DOHH2 (cell line): ENCODE measurements around the gene KRT73.

Experiments used
- H3F3A ChIP-seq: fragments of 200-600 bp; sonication (generic), shearing (Covaris generic); 2 replicates; pipeline ENCODE4 v1.6.0; 2016; ENCODE audit warnings: antibody characterized with exemption, mild to moderate bottlenecking; ENCODE audit not compliant: control insufficient read depth, insufficient read depth
- H3K27ac ChIP-seq: fragments of 200-600 bp; sonication (generic); 2 replicates; pipeline ENCODE4 v1.5.1; 2014; ENCODE audit warnings: low read depth, mild to moderate bottlenecking, low read length, moderate library complexity
- H3K27me3 ChIP-seq: fragments of 200-600 bp; sonication (generic); 2 replicates; pipeline ENCODE4 v1.6.1; 2014; ENCODE audit warnings: mild to moderate bottlenecking, low read length, mixed read lengths; ENCODE audit not compliant: control insufficient read depth
- H3K36me3 ChIP-seq: fragments of 200-600 bp; sonication (generic); 2 replicates; pipeline ENCODE4 v1.6.1; 2014; ENCODE audit warnings: mild to moderate bottlenecking, low read length, moderate library complexity, mixed read lengths; ENCODE audit not compliant: control insufficient read depth
- H3K4me1 ChIP-seq: fragments of 200-600 bp; sonication (generic); 2 replicates; pipeline ENCODE4 v1.6.1; 2014; ENCODE audit warnings: mild to moderate bottlenecking, low read length, mixed read lengths; ENCODE audit not compliant: control insufficient read depth
- H3K4me2 ChIP-seq: fragments of 200-600 bp; sonication (generic); 2 replicates; pipeline ENCODE4 v1.6.0; 2014; ENCODE audit warnings: mild to moderate bottlenecking, low read length, moderate library complexity
- H3K4me3 ChIP-seq: fragments of 200-600 bp; sonication (generic); 2 replicates; pipeline ENCODE4 v1.5.1; 2014; ENCODE audit warnings: mild to moderate bottlenecking, low read length, mixed read lengths
- H3K79me2 ChIP-seq: fragments of 200-600 bp; sonication (generic); 2 replicates; pipeline ENCODE4 v1.6.1; 2014; ENCODE audit warnings: mild to moderate bottlenecking, low read length, mixed read lengths; ENCODE audit not compliant: control insufficient read depth
- H3K9me2 ChIP-seq: fragments of 200-600 bp; sonication (generic); replicated peaks from 2 replicates; pipeline ENCODE4 v1.6.1; 2014; ENCODE audit warnings: mild to moderate bottlenecking, low read length, mixed read lengths; ENCODE audit not compliant: control insufficient read depth
- H3K9me3 ChIP-seq: fragments of 200-600 bp; sonication (generic); 2 replicates; pipeline ENCODE4 v1.6.1; 2014; ENCODE audit warnings: antibody characterized with exemption, low read length, mixed read lengths; ENCODE audit not compliant: control insufficient read depth, insufficient read depth
- H4K20me1 ChIP-seq: fragments of 200-600 bp; sonication (generic); 2 replicates; pipeline ENCODE4 v1.6.0; 2014; ENCODE audit warnings: low read depth, mild to moderate bottlenecking, antibody characterized with exemption, low read length, moderate library complexity; ENCODE audit not compliant: control insufficient read depth, insufficient read depth
- CTCF ChIP-seq: fragments of 200-600 bp; sonication (generic); IDR thresholded peaks from one replicate; pipeline ENCODE4 v1.5.1; 2014; ENCODE audit warnings: antibody characterized with exemption, mild to moderate bottlenecking, low read depth, low read length; ENCODE audit not compliant: poor library complexity, severe bottlenecking
- EZH2phosphoT487 ChIP-seq: fragments of 200-600 bp; sonication (generic); IDR thresholded peaks from 2 replicates; pipeline ENCODE4 v1.6.1; 2017; ENCODE audit warnings: borderline replicate concordance, mild to moderate bottlenecking, antibody characterized with exemption, low read length, moderate library complexity, mixed read lengths

KRT73 gene

DNA sequence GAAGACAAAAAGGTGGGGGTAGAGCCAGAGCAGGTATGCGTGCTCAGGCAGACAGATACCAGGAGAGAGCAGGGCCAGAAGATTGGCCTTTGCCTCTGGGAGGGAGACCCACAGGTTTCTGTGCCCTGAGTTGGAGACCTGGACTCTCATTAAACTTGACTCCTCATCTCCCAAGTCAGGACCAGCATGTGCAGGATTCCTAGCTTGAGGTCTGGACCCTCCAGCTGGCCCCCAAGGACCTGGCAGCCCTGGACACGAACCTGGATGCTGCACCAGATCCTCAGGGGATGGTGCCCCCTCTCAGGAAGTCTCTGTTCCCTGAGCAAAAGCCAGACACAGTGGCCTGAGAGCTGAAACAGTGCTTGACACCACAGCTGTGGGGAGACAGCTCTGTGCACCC, 10.5 kb upstream of the KRT73 start:
- H3K9me2 ChIP-seq = no peaks in the 10 kb centered on the region
- H3K27ac ChIP-seq = no peak overlapping the region
- peaks cover 12% of the 10 kb centered on the region; the same call in 1 of the 2 replicates for H3K27me3 ChIP-seq
- no peaks in the 10 kb centered on the region for H3K4me1 ChIP-seq
- H3F3A ChIP-seq = no peaks in the 10 kb centered on the region
- H3K79me2 ChIP-seq = no peaks in the 10 kb centered on the region
- H3K36me3 ChIP-seq = no peaks in the 10 kb centered on the region
- H4K20me1 ChIP-seq = no peaks in the 10 kb centered on the region
- H3K4me2 ChIP-seq = no peak overlapping the region
- no peaks in the 10 kb centered on the region for H3K9me3 ChIP-seq
- TF ChIP-seq EZH2phosphoT487 (no peak), CTCF (no peak)
- H3K4me3 ChIP-seq = no peak overlapping the region

DNA sequence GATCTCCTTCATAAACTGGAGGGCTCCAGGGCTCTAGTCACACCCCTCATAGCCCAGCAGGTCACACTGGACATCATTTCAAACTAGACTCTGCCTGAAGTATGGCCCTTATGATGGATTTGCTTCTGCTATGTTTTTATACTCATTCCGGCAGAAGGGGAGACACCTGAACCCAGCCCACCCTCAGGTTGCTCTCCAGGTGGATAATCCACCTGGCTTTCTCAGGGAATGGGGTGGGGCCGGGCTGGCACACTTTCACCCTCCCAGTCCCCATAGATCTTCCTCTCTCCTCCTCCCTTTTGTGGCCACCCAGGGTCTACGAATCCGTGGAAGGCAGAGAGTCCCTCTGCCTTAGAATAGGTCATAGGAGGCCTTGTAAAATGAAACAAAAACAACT, 9.8 kb upstream of the KRT73 start:
- Histone ChIP-seq H3K27ac (no peak overlapping the region), H3K79me2 (no peaks in the 10 kb centered on the region), H3F3A (no peaks in the 10 kb centered on the region), H3K4me3 (no peak overlapping the region), H3K36me3 (no peaks in the 10 kb centered on the region), H3K4me2 (no peak overlapping the region), H3K9me3 (no peaks in the 10 kb centered on the region), H4K20me1 (no peaks in the 10 kb centered on the region), H3K4me1 (no peaks in the 10 kb centered on the region), H3K27me3 (peaks cover 12% of the 10 kb centered on the region; the same call in 1 of the 2 replicates), H3K9me2 (no peaks in the 10 kb centered on the region)
- TF ChIP-seq EZH2phosphoT487 (no peak), CTCF (no peak)

DNA sequence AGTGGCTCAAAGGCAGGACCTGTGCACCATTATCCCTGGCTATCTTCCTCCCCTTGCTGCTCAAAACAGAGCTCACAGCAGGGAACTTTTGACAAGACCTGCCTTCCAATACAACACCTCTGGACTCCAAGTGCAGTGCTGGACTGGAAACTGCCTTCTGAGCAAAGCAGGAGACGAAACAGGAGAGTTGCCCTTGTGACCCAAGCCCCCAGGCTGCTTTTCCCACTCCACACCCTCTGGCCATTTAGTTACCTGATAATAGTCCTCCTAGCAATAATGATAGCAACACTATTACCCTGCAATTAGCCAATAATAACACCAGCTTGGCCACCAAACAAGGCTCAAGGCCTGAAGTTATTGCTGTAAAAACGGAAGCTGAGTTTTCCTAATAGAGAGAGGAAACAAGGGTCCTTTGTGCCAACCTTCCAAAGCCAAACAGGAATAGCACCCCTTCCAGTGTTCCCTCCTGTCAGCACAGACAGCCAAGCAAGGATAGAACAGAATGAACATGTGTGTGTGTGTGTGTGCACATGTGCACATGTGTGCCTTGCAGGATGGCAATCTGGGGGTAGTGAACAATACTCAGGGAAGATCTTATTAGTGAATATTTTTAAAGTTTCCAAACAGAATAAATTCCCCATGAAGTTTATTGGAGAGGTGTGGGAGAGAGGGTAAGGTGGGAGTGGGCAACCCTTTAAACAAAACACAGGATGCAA, 9.2 kb upstream of the KRT73 start:
- no peaks in the 10 kb centered on the region for H3K9me2 ChIP-seq
- TF ChIP-seq CTCF (no peak), EZH2phosphoT487 (no peak)
- no peak overlapping the region for H3K27ac ChIP-seq
- no peaks in the 10 kb centered on the region for H4K20me1 ChIP-seq
- no peaks in the 10 kb centered on the region for H3K4me1 ChIP-seq
- H3K4me3 ChIP-seq = no peak overlapping the region
- H3K79me2 ChIP-seq = no peaks in the 10 kb centered on the region
- H3K36me3 ChIP-seq = no peaks in the 10 kb centered on the region
- H3K4me2 ChIP-seq = no peak overlapping the region
- peaks cover 12% of the 10 kb centered on the region; the same call in 1 of the 2 replicates for H3K27me3 ChIP-seq
- H3K9me3 ChIP-seq = no peaks in the 10 kb centered on the region
- no peaks in the 10 kb centered on the region for H3F3A ChIP-seq
